ENCODE measurements around the gene NFIL3.
"Not testable (repeated sequence)": the region's sequence is repeated elsewhere in the genome, so short reads cannot be mapped to it uniquely, and the experiment has no call there.

The NFIL3 gene

DNA sequence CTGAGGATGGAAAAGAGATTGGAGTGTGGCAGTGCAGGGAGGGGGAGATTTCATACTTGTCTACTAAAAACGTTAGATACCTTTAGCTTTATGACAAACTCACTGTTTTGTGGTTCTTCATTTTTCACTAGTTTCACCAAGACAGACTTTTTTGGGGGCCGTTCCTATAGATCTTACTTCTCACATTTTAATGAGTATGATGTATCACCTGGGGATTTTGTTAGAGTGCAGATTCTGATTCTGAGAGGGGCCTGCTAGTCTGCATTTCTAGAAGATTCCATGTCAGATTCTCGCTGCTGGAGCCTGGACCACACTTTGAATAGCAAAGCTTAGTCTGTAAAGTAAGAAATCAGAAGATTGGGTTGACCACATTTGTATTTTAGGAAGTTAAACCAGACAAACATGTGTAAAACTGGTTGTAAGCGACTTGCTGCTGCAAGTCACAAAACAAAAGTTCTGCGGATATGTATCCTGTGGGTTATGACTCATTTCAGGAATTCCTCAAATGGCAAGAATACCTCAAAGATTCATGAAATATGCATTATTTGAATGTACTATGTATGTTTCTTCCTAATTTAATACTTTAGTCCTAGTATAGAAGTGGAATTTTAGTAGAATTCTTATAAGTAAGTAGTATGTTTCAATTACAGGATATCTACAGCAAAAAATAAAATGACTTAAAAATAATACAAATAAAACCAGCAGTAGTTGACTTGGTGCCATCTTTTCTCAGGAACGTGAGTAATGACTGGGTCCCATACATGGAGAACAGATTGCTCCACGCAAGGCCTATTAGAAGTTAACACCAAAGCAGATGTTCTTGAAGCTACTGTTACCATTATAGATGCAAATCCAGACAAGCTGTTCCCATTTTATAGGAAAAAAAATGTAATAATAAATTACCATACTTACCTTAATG, 27.8 kb downstream of the NFIL3 start:
- Histone ChIP-seq H3K27me3 (replicated peaks; ENCODE audit: control insufficient read depth, insufficient read depth, low read length, poor library complexity, severe bottlenecking) (no peaks in the 10 kb centered on the region), H3K36me3 (ENCODE audit: control insufficient read depth, insufficient read depth, low read length) (no peaks in the 10 kb centered on the region), H3K9me3 (ENCODE audit: control insufficient read depth, low read length) (no peaks in the 10 kb centered on the region), H3K27ac (ENCODE audit: insufficient read depth, low read length, poor library complexity, severe bottlenecking) (no peak overlapping the region), H3K4me1 (ENCODE audit: control insufficient read depth, insufficient read depth, low read length, poor library complexity, severe bottlenecking) (no peaks in the 10 kb centered on the region), H3K4me3 (ENCODE audit: insufficient read depth, low read depth, low read length, poor library complexity, severe bottlenecking) (no peak overlapping the region)
- DNase-seq, result no peak

DNA sequence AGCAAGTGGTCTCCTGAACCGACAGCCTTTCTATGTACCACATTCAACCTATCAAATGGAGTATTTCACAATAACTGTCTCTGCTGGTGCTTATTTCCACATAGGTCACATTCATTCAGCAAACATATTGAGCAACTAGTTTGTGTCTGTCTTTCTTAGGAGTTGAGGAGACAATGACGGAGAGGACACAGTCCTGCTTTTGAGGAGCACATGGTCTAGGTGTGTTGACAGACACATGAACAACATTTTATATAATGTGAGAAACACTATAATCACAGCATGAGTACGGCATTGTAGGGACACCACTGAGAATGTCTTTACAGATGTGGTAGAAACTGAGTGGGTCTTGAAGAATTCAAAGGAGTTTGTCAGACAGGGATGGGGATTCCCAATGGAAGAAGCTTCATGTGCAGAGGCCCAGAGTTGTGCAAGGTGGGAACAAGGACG, 28.5 kb downstream of the NFIL3 start:
- no peaks in the 10 kb centered on the region for H3K27me3 ChIP-seq (replicated peaks; ENCODE audit: control insufficient read depth, insufficient read depth, low read length, poor library complexity, severe bottlenecking)
- H3K36me3 ChIP-seq (ENCODE audit: control insufficient read depth, insufficient read depth, low read length), result no peaks in the 10 kb centered on the region
- no peak overlapping the region for H3K4me3 ChIP-seq (ENCODE audit: insufficient read depth, low read depth, low read length, poor library complexity, severe bottlenecking)
- H3K27ac ChIP-seq (ENCODE audit: insufficient read depth, low read length, poor library complexity, severe bottlenecking), result no peak overlapping the region
- H3K4me1 ChIP-seq (ENCODE audit: control insufficient read depth, insufficient read depth, low read length, poor library complexity, severe bottlenecking), result no peaks in the 10 kb centered on the region
- H3K9me3 ChIP-seq (ENCODE audit: control insufficient read depth, low read length), result no peaks in the 10 kb centered on the region
- no peak for DNase-seq

DNA sequence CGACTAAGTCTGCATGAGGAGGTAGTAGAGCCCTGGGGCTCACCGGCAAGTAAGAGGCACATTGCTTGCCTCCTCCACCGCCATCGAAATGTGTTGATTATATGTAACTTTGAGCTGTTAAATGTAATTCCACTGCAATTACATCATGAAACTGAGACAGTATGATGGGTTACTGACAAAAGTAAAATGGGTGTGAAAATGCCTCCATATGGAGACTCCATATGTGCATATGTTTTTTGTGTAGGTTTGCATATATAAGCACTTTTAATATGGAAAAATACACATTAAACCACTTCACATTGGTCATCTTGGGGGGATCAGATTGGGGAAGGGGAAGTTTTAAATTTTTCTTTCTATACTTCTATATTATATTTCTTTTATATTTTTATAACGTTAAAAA, 29.8 kb downstream of the NFIL3 start:
- no peak overlapping the region for H3K27ac ChIP-seq (ENCODE audit: insufficient read depth, low read length, poor library complexity, severe bottlenecking)
- no peaks in the 10 kb centered on the region for H3K27me3 ChIP-seq (replicated peaks; ENCODE audit: control insufficient read depth, insufficient read depth, low read length, poor library complexity, severe bottlenecking)
- no peak overlapping the region for H3K4me3 ChIP-seq (ENCODE audit: insufficient read depth, low read depth, low read length, poor library complexity, severe bottlenecking)
- H3K36me3 ChIP-seq (ENCODE audit: control insufficient read depth, insufficient read depth, low read length), result no peaks in the 10 kb centered on the region
- no peaks in the 10 kb centered on the region for H3K9me3 ChIP-seq (ENCODE audit: control insufficient read depth, low read length)
- H3K4me1 ChIP-seq (ENCODE audit: control insufficient read depth, insufficient read depth, low read length, poor library complexity, severe bottlenecking), result no peaks in the 10 kb centered on the region
- DNase-seq, result no peak

DNA sequence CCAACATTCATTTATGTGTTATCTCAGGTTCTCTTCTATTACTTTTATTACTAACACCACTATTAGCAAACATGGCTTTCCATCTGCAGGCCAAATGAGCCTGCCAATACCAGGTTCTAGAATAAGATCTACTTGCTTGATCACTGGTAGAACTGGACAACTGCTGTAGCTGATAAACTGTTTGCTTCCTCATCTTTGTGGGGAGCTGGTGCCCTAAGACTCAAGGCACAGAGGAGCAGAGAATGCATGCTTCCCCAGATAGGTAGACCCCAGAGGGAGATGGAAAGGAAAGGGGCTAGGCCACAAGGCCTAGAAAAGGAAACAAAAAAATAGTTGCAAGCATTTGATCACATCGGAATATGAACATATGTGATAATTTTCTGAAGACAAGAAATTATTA, 31.2 kb downstream of the NFIL3 start:
- Histone ChIP-seq H3K9me3 (ENCODE audit: control insufficient read depth, low read length) (no peaks in the 10 kb centered on the region), H3K27me3 (replicated peaks; ENCODE audit: control insufficient read depth, insufficient read depth, low read length, poor library complexity, severe bottlenecking) (no peaks in the 10 kb centered on the region), H3K4me1 (ENCODE audit: control insufficient read depth, insufficient read depth, low read length, poor library complexity, severe bottlenecking) (no peaks in the 10 kb centered on the region), H3K4me3 (ENCODE audit: insufficient read depth, low read depth, low read length, poor library complexity, severe bottlenecking) (no peak overlapping the region), H3K27ac (ENCODE audit: insufficient read depth, low read length, poor library complexity, severe bottlenecking) (no peak overlapping the region), H3K36me3 (ENCODE audit: control insufficient read depth, insufficient read depth, low read length) (no peaks in the 10 kb centered on the region)
- DNase-seq, result no peak

DNA sequence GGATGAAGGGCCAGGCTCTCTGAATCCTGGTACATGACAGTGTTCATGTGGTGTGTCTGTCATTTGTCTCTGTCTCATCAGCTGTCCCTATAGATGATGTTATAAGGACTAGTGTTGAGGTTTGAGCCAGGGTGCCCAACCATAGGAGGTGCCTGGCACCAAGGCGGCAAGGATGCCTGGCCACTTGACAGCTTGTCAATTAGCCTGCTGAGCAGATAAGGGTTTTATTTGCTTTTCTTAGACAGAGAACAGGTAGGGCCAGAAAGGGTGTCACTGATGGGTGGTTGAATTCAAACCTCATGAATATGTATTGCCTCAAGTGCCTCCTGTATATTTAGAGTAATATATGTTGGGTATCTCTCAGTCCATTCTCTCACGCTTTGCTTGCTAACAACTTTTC, 31.8 kb downstream of the NFIL3 start:
- Histone ChIP-seq H3K27me3 (replicated peaks; ENCODE audit: control insufficient read depth, insufficient read depth, low read length, poor library complexity, severe bottlenecking) (no peaks in the 10 kb centered on the region), H3K4me3 (ENCODE audit: insufficient read depth, low read depth, low read length, poor library complexity, severe bottlenecking) (no peak overlapping the region), H3K36me3 (ENCODE audit: control insufficient read depth, insufficient read depth, low read length) (no peaks in the 10 kb centered on the region), H3K27ac (ENCODE audit: insufficient read depth, low read length, poor library complexity, severe bottlenecking) (no peak overlapping the region), H3K4me1 (ENCODE audit: control insufficient read depth, insufficient read depth, low read length, poor library complexity, severe bottlenecking) (no peaks in the 10 kb centered on the region), H3K9me3 (ENCODE audit: control insufficient read depth, low read length) (no peaks in the 10 kb centered on the region)
- DNase-seq, result no peak

DNA sequence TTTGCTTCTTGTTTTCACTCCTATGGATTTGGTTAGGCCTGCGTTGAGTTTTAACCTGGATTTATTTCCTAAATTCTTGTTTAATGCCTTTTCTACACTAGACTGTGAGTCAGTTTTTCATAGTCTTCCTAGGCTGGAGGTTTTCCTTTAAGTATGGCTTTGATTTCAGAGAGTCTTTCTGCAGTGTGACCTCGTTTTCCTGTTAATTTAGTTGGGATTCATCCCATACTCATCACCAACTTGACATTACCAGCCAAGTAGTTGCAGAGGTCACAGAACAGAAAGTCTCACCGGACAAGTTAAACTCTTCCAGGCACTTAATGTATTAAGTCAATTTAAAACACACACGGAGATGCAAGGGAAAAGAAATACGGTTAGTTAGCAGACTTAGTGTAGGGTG, 32.2 kb downstream of the NFIL3 start:
- H3K36me3 ChIP-seq (ENCODE audit: control insufficient read depth, insufficient read depth, low read length), result no peaks in the 10 kb centered on the region
- H3K27me3 ChIP-seq (replicated peaks; ENCODE audit: control insufficient read depth, insufficient read depth, low read length, poor library complexity, severe bottlenecking), result no peaks in the 10 kb centered on the region
- H3K4me3 ChIP-seq (ENCODE audit: insufficient read depth, low read depth, low read length, poor library complexity, severe bottlenecking), result no peak overlapping the region
- no peaks in the 10 kb centered on the region for H3K9me3 ChIP-seq (ENCODE audit: control insufficient read depth, low read length)
- no peaks in the 10 kb centered on the region for H3K4me1 ChIP-seq (ENCODE audit: control insufficient read depth, insufficient read depth, low read length, poor library complexity, severe bottlenecking)
- DNase-seq, result no peak
- H3K27ac ChIP-seq (ENCODE audit: insufficient read depth, low read length, poor library complexity, severe bottlenecking), result no peak overlapping the region

DNA sequence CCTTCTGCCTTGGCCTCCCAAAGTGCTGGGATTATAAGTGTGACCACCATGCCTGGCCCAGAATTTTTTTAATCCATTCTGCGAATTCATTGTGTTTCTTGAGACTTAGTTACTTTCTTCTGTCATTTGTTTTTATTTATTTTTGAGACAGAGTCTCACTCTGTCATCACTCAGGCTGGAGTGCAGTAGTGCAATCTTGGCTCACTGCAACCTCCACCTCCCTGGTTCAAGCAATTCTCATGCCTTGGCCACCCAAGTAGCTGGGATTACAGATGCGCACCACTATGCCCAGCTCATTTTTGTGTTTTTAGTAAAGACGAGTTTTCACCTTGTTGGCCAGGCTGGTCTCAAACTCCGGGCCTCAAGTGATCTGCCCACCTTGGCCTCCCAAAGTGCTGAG, 33.9 kb downstream of the NFIL3 start:
- not testable (repeated sequence) for H3K36me3 ChIP-seq (ENCODE audit: control insufficient read depth, insufficient read depth, low read length); H3K27ac ChIP-seq (ENCODE audit: insufficient read depth, low read length, poor library complexity, severe bottlenecking); DNase-seq; H3K4me1 ChIP-seq (ENCODE audit: control insufficient read depth, insufficient read depth, low read length, poor library complexity, severe bottlenecking); H3K9me3 ChIP-seq (ENCODE audit: control insufficient read depth, low read length); H3K27me3 ChIP-seq (replicated peaks; ENCODE audit: control insufficient read depth, insufficient read depth, low read length, poor library complexity, severe bottlenecking); H3K4me3 ChIP-seq (ENCODE audit: insufficient read depth, low read depth, low read length, poor library complexity, severe bottlenecking)

DNA sequence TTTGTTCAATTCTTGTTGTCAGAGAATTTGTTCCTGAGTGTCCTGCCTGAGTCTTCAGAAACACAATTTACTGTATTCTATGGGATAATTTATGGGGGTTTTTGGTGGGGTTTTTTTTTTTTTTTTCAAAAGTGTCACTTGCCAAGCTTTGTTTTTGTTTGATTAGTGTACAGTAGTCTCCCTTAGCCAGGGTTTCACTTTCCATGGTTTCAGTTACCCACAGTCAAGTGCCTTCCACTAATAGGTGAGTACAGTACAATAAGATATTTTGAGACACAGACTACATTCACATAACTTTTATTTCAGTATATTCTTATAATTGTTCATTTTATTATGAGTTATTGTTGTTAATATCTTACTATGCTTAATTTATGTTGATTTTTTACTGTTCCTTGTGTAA, 36.9 kb downstream of the NFIL3 start:
- Histone ChIP-seq H3K4me3 (ENCODE audit: insufficient read depth, low read depth, low read length, poor library complexity, severe bottlenecking) (no peak overlapping the region), H3K4me1 (ENCODE audit: control insufficient read depth, insufficient read depth, low read length, poor library complexity, severe bottlenecking) (no peaks in the 10 kb centered on the region), H3K36me3 (ENCODE audit: control insufficient read depth, insufficient read depth, low read length) (no peaks in the 10 kb centered on the region), H3K27me3 (replicated peaks; ENCODE audit: control insufficient read depth, insufficient read depth, low read length, poor library complexity, severe bottlenecking) (no peaks in the 10 kb centered on the region), H3K9me3 (ENCODE audit: control insufficient read depth, low read length) (no peaks in the 10 kb centered on the region), H3K27ac (ENCODE audit: insufficient read depth, low read length, poor library complexity, severe bottlenecking) (no peak overlapping the region)
- no peak for DNase-seq

DNA sequence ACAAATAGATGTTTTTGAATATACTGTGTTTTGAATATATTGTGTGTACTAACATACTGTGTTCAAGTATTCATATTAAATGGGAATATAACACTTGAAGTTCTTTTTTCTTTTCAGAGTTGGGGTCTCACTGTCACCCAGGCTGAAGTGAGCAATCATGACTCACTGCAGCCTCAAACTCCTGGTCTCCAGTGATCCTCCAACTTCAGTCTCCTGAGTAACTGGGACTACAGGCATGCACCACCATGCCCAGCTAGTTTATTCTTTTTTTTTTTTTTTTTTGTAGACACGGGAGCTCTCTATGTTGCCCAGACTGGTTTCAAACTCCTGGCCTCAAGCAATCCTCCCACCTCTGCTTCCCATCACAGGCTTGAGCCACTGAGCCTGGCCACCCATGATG, 38.7 kb downstream of the NFIL3 start:
- no peak for DNase-seq
- Histone ChIP-seq H3K27ac (ENCODE audit: insufficient read depth, low read length, poor library complexity, severe bottlenecking) (no peak overlapping the region), H3K4me3 (ENCODE audit: insufficient read depth, low read depth, low read length, poor library complexity, severe bottlenecking) (no peak overlapping the region), H3K36me3 (ENCODE audit: control insufficient read depth, insufficient read depth, low read length) (no peaks in the 10 kb centered on the region), H3K4me1 (ENCODE audit: control insufficient read depth, insufficient read depth, low read length, poor library complexity, severe bottlenecking) (no peaks in the 10 kb centered on the region), H3K27me3 (replicated peaks; ENCODE audit: control insufficient read depth, insufficient read depth, low read length, poor library complexity, severe bottlenecking) (no peaks in the 10 kb centered on the region), H3K9me3 (ENCODE audit: control insufficient read depth, low read length) (no peaks in the 10 kb centered on the region)

DNA sequence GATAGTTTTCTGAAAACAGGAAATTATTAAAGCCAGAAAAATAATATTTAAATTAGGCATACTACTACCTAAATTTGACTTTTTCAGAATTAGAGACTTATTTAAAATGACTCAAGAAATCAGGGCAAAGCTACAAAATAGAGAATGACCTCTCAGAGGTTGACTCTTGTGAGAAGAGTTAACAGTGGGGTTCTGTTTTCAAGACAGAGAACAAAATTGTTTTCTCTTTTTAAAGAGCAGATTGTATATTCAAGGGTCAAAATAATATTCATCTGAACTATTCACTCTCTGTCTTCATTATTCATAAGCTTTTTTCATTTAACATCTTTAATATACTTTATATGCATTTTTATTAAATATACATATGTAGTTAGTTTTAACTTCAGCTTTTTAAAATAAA, 40.1 kb downstream of the NFIL3 start:
- no peaks in the 10 kb centered on the region for H3K9me3 ChIP-seq (ENCODE audit: control insufficient read depth, low read length)
- no peak for DNase-seq
- H3K36me3 ChIP-seq (ENCODE audit: control insufficient read depth, insufficient read depth, low read length), result no peaks in the 10 kb centered on the region
- no peak overlapping the region for H3K27ac ChIP-seq (ENCODE audit: insufficient read depth, low read length, poor library complexity, severe bottlenecking)
- no peaks in the 10 kb centered on the region for H3K4me1 ChIP-seq (ENCODE audit: control insufficient read depth, insufficient read depth, low read length, poor library complexity, severe bottlenecking)
- H3K4me3 ChIP-seq (ENCODE audit: insufficient read depth, low read depth, low read length, poor library complexity, severe bottlenecking), result no peak overlapping the region
- no peaks in the 10 kb centered on the region for H3K27me3 ChIP-seq (replicated peaks; ENCODE audit: control insufficient read depth, insufficient read depth, low read length, poor library complexity, severe bottlenecking)
